ENCODE measurements around the gene B3GALNT2.
A peak's percentile ranks its signal among the peaks of the same experiment; 100 is the strongest.
"Not testable (repeated sequence)": the region's sequence is repeated elsewhere in the genome, so short reads cannot be mapped to it uniquely, and the experiment has no call there.

Gene B3GALNT2

DNA sequence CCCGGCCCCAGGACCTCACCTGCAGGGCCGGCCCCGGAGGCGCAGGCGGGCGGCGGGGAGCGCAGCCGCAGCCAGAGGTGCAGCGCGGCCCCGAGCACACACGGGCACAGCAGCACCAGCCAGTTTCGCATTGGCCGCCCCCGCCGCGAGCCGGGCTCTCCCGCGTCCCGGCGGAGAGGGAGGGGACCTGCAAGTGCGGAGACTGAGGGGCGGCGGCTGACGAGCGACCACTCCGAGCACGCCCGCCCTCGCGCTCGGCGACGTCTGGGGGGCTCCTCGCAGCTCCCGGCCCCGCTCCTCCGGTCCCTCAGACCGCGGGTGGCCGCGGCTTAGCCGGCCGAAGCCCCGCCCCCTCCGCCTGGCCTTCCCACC, at the start of gene B3GALNT2:
Gene B3GALNT2, minus strand, starts transcription at position 331 of the 372 bp plus-strand sequence. Its CDS starts 200 bp downstream, at position 131.
- DNase-seq (ENCODE audit: low spot score): no peak

DNA sequence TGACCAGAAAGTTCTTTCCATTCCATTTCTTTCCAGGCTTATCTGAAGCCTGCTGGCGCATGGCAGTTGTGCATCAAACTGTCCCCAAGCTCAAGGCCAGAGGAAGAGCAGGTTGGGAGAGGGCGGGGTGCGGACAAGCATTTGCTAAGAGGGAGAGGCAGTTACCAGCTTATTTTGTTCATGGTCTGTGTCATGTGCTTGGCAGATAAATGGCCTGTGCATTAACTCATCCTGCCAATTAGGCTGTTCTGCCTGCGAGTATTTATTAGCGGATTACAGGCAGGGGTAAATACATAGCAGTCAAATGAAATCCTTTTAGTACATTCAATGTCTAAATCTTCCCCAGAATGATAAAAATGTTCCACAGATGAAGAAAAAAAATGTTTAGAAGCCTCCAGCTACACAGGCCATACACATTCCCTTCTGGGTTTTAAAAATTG, 48.9 kb upstream of the B3GALNT2 start:
- DNase-seq (ENCODE audit: low spot score): no peak

DNA sequence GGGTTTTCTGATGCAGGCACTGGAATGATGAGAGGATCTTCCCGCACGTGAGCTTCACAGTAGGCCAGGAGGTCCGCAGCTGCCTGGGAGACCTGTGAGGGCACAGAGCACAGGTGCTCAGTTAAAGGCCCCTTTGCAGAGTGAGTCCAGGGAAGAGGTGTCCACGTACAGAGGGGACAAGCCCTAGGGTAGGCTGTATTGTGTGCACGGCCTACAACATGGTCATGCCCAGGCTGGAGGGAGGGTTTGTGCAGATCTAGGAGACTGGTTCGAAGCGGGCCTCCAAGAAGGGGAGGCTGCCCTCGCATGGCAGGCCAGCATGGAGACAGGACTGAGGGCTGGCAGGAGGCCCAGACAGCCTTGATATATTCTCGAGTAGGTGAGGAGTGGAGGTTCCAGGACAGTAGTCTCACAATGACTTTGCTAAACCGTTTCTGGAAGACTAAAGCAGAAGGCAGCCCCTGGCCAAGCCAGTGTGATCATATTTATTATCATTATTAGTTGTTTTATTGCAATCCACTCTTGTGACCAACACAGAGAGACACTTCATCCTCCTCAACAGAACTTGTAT, 48.0 kb upstream of the B3GALNT2 start:
- no peak for DNase-seq (ENCODE audit: low spot score)

DNA sequence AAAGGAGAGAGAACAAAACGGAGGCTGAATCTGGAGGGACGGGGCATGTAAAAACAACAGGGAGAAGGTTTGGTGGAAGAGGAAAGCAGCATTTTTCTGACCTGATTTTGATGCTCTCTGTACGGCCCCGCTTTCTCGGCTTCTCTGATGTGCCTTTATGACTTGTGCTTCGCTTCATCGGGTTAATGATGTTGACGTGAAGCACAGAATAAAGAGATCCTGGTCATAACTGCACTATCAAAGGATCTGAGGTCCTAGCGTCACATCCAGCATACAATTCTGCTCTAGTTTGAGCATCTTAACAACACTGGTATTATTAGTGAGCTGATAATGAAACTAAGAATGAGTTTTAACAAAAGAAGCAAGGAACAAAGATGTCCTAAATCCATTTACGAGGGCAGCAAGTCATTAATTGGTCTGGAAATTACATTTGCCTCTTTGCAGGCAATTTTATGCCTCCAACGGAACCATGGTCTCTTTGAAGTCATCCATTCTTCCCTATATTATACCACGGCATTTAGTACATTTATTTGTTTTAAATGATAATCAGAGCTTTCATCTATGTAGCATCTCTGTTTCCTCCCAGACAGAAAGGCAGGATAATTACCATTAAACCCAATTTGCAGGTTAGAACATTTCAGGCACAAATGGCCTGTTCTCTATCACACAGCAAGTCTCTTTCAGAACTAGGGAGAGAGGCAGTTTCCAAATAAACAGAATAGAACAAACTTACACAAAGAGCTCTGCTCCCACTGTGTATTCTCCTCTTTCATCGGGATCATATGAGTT, 45.3 kb upstream of the B3GALNT2 start:
- DNase-seq (ENCODE audit: low spot score): no peak

DNA sequence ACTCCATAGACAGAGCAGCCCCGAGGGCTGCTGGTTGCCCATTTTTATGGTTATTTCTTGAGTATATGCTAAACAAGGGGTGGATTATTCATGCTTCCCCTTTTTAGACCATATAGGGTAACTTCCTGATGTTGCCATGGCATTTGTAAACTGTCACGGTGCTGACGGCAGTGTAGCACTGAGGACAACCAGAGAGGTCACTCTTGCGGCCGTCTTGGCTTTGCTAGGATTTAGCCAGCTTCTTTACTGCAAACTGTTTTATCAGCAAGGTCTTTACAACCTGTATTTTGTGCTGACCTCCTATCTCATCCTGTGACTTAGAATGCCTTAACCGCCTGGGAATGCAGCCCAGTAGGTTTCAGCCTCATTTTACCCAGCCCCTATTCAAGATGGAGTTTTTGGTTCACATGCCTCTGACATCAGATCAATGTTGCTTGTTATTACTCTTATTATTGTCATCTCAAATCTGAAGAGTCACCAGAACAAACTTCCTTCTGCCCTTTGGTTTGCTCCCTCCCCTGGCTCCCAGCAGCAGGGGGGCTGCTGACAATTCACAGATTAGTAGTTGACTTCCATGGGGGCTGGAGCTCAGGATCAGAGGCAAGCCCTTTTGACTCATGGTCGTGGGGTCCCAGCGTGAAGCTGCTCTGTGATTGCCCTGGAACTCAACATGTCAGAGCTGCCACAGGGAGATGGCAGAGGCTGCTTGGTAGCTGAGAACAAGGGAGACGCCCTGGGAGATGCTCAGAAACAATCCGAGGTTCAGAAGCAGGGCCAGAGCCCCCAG, 42.3 kb upstream of the B3GALNT2 start:
- not testable (repeated sequence) for DNase-seq (ENCODE audit: low spot score)

DNA sequence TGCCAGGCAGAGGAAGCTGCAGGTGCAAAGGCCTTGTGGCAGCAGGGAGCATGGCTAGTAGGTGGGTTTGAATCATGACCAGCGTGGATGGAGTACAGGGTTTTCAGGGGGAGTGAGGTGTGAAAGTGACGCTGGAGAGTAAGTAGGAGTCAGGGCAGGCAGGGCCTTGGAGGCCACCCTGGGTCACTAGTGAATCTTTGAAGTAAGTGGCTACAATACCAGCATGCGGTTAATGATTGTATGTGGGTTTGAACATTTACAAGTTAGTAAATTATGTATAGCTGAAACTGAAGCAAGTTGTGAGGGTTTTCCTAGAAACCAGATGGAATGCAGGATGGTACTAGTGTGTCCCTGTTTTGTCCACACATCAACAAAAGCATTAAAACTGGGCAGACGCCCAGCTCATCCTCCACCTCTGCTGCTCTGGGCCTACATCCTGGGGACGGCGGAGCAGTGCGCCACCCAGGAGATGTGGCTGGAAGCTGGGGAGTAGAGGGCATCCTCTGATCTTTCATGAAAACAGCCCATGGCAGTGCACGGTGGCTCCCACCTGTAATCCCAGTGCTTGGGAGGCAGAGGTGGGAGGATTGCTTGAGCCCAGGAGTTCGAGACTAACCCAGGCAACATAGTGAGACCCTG, 41.2 kb upstream of the B3GALNT2 start:
- DNase-seq (ENCODE audit: low spot score): no peak

DNA sequence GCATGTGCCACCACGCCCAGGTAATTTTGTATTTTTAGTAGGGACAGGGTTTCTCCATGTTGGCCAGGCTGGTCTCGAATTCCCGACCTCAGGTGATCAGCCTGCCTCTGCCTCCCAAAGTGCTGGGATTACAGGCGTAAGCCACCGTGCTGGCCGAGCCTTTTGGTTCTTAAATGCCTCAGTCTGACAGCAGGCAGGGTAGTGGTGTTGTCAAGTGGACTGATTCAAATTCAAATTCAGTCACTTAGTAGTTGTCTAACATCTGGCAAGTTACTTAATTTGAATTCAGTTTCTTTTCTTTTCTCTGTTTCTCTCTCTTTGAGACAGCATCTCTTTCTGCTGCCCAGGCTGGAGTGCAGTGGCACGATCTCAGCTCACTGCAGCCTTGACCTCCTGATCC, 38.6 kb upstream of the B3GALNT2 start:
- not testable (repeated sequence) for DNase-seq (ENCODE audit: low spot score)

DNA sequence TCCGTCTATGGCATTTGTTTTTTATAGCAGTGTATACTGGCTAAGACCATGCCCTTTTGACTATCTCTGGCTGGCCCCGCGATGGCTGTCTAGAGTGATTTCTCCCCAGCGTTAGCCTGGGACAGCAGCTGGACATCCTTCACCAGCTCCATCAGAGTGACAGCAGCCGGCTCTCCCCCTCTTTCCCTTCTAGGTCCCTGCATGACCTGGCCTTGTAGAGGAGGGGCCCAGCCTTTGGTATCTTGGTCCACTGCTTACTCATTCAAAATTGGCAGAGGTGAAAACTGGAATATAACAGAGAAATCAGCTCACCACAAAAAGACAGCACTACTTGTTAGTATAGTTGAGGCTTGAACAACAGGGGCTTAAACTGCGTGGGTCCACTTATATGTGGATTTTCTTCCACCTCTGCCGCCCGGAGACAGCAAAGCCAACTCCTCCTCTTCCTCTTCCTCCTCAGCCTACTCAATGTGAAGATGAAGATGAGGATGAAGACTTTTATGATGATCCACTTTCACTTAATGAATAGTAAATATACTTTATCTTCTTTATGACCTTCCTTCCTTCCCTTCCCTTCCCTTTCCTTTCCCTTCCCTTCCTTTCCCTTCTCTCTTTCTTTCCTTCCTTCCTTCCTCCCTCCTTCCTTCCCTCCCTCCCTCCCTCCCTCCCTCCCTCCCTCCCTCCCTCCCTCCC, 29.4 kb upstream of the B3GALNT2 start:
- no peak for DNase-seq (ENCODE audit: low spot score)

DNA sequence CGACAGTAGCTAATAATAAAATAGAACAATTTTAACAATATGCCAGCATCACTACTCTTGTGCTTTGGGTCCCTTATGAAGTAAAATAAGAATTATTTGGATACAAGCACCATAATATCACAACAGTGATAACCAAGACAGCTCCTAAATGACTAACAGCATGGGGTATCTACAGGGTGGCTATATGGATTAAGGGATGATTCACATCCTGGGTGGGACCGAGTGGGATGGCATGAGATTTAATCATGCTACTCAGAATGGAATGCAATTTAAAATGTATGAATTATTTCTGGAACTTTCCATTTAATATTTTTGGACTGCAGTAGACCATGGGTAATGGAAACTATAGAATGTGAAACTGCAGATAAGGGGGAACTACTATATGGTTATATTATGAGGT, 28.1 kb upstream of the B3GALNT2 start:
- peak; percentile 38 for DNase-seq (ENCODE audit: low spot score)

DNA sequence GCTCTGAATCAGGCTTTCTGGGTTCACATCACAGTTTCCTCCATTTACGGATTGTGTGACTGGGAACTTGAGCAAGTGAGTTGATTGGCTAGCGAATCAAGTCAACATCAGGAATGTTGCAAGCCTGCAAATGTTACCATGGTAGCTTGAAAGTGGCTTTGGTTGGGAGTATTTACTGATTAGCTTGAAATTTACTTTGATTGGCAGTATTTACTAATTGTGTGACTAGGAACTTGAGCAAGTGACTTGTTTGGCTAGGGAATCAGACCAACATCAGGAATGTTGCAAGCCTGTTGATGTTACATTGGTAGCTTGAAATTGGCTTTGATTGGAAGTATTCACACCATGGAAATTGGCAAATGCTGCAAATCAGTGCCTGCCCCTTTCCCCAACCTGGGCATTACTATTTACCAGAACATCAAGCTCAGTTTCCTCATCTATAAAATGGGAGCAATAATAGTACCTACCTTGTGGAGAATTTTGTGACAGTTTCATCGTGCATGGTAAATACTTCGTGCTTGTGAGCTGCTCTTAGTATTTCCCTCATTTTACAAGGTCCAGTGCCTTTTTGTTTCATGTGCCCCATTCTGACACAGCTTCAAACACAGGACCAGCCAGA, 23.1 kb upstream of the B3GALNT2 start:
- DNase-seq (ENCODE audit: low spot score): no peak

DNA sequence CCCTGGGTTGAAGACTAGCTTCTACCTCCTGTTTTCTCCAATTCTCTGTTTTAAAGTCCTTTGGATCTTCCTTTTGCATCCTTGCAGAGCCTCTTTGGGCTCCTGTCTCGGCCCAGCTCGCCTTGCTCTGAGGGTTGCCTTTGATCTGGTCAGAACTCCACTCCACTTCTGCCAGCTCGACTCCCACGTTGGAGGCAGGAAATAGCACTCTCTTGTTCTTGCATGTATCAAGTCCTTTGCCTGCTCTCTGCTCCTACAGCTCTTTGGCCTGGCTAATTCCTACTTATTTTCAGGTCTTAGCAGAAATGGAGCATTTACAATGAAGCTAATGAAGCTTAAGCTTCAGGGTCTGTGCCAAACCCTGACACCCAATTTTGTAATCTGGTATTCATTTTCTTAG, 21.1 kb upstream of the B3GALNT2 start:
- no peak for DNase-seq (ENCODE audit: low spot score)

DNA sequence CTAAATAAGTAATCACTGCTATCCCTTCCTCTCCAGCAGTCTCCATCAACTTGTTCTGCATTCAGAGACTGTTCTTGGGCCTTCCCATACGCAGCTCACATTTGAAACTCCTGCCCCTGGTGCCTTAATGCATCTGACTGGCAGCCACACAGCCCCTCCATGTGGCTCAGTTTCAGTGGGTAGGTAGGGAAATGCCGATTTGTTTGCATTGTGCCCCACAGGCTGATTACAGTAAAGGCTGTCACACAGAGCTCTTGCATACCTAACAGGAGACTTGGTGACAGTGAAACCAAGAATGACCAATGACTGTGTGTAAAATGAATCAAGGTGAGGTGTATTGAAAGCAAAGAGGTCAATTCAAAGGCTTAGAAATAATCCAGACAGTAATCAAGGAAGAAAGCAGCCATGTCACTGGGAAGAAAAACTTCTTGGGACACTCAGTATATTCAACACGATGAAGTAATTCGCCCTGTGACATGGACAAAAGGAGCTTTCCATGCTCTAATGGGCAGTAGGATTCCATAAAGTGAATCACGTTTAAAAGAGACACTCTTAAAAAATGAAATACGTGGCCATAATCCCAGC, 12.7 kb upstream of the B3GALNT2 start:
- no peak for DNase-seq (ENCODE audit: low spot score)

DNA sequence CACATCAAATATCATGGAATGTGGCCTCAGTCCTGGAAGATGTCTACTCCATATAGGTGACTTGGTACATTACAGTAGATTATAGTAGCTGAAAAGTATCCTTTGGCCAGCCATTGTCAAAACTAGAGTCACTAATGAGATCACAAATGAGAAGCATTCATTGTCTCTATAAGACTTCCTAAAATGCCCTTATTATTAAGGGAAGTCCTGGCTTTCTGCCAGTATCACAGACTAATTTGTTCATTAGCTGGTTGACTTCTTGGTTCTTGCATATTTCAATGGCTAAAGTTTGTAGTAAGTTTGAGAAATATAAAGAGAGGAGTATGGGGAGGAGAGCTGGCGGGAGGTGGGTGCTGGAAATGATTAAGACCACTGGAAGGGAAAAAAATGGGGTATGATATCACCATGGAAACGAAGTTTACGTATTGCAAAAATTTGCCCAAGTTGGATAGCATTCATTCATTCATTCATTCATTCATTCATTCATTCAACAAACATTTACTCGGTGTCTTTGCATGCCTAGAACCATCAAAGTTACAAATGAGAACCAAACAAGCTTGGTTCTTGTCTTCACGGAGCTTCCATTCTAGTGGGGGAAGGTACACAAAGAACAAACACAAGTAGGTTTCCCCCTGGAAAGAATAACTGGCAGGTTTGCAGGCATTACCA, 11.7 kb upstream of the B3GALNT2 start:
- DNase-seq (ENCODE audit: low spot score): no peak

DNA sequence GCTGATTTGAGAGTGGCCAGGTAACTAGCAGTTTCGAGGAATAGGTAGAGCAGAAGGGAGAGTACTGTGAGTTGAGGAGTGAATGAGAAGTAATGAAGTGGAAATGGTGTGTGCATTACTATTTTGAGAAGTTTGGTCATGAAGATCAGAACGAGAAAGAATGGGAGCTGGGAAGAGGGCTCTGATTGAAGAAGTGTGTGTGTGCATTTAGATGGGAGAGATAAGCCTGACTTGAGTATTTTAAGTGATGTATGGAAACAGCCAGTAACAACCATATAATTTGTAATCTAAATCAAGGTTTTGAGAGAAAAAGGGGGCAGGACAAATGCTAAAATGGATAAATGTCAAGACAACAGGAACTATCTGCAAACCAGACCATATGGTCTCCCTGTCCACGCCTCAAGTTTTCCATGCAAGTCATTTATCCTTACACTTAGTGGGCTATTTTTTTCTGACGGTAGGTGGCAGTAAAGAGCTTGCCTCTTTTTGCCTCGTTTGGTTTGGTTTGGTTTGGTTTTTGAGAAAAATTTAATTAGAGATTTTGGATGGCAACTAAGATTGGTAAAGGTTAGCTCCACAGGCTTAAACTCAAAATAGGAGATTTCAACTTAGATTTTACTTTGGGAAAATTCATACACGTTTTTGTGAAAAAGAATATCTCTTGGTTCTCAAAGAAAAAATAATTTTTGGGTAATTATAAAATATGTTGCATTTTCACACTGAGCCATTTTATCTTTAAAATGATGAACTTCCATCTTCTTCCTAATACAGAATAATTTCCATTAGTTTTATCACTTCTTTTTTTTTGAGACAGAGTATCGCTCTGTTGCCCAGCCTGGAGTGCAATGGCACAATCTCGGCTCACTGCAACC, 9.5 kb upstream of the B3GALNT2 start:
- peak; percentile 68 for DNase-seq (ENCODE audit: low spot score)

DNA sequence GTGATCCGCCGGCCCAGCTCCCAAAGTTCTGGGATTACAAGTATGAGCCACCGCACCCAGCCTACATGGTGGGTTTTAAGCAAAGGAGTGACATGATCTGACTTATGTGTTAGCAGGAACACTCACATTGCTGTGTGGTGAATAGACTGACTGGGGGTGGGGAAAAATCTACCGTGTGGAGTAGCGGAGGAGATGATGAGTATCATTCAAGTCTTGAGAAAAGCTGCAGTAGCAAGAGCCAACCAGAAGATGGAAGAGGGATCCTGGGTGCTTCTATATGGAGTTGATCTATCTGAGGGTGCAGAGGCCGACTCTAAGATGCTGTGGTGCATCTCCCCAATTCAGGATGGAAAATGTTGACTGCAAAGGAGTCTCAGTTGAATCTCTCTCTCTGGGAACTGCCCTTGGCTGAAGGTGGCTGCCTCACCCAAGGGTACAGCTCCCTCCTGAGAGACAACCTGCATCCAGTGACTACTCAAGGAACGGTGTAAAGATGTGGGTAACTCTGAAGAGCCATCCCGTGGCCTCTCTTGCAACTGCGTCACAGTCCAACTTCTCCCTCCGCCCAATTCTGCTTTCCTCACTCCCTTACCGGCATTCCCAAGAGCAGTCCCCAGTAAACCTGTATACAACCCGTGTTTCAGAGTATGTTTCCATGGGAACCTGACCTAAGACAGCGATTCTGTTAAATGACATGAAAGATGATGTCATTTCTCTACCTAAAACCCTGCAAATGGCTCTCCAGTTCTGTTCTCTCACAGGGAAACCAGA, 7.4 kb upstream of the B3GALNT2 start:
- no peak for DNase-seq (ENCODE audit: low spot score)

DNA sequence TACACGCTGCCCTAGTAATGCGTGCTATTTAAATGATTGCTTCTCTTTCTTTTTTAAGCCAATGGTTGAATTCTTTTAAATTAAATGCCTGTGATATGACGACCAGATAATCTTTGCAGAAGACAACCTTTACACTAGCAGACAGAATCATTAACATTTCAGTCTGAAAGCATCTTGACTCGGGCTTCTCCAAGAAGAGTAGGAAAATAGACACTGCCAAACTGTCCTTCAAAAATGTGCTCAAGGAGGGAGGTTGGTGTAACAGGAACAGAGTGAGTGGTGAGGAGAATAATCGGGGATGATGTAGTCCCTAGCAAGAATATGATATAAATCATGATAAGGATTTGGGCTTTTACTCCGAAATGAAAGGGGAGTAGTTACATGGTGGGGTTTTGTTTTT, 6.6 kb upstream of the B3GALNT2 start:
- no peak for DNase-seq (ENCODE audit: low spot score)

DNA sequence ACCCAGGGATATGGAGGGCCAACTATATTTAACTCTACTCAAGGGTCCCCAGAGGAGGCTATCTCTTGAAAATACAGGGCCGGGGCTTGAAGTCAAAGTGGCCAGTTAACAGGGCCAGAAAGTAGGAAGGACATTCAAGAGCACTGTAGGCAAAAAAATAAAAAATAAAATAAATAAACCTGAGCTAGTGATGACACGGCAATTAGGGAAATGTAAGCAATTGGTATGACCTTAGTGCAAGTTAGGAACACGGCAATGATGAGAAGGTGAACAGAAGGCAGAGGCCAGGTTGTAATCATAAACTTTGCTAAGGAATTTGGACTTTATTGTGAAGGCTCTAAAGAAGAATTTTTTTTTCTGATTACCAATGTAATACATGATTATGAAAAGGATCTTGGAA, 3.4 kb upstream of the B3GALNT2 start:
- DNase-seq (ENCODE audit: low spot score): no peak

DNA sequence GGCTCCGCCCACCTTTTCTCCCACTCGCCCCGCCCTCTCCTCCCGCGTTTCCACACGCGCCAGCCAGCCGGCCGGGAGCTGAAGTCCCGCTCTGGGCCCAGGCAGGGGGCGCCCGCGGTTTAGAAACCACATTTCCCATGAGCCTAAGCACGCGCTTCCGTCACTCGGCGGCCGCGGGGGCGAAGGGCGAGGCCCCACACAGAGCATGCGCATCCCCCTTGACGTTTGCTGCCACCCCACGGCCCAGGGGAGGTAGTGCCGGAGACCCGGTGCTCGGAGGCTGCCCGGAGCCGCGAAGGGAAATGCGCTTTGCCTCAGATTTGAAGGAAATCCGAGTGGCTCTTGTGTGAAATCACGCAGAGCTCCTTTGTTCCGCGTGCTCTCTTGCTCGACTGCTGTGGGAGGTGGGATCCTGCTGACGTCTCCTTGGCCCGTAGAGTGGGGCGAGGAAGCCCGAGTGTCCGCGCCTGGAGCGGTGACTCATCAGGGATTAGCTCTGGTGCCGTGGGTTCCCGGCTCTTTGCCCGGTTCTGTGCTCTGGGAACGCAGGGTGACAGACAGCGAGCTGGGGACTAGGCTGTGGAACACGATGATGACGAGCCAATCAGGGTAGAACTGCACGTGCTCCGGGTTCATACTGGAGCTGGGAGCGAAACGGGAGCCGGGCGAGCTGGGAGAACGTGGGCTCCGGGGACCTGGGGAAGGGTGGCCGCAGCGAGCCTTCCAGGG, 406 bp upstream of the B3GALNT2 start:
- DNase-seq (ENCODE audit: low spot score): peak; percentile 99

Data from LoVo (cell line).